ENCODE results near the gene VAV1.

The VAV1 gene

DNA sequence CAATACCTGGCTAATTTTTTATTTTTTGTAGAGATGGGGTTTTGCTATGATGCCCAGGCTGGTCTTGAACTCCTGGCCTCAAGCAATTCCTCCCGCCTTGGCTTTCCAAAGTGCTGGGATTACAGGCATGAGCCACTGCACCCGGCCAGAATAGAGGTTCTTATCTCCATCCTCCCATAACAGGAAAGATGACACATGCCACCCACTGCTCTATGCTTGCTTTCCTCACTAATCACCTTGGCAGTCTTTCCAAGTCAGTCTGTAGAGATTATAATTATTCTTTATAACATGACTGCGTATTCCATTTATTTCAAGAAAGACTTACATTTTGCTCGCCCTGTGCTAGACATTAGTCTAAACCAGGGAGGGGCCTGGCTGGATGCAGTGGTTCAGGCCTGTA lies 6.7 kb downstream of the VAV1 start:
- no peak overlapping the region for H3K4ac ChIP-seq (ENCODE audit: low read length)
- no peak overlapping the region for H3K18ac ChIP-seq (ENCODE audit: low read length)
- DNase-seq (ENCODE audit: low spot score) = no peak
- H3K79me1 ChIP-seq (ENCODE audit: low read depth, low read length) = no peaks in the 10 kb centered on the region
- H2AK5ac ChIP-seq (ENCODE audit: low read depth, low read length) = no peak overlapping the region
- no peak overlapping the region for H3K23ac ChIP-seq (ENCODE audit: low read depth, low read length, poor library complexity)
- H3K4me2 ChIP-seq (ENCODE audit: insufficient read depth, low read length, poor library complexity, severe bottlenecking) = no peak overlapping the region
- no peak overlapping the region for H3K9ac ChIP-seq (ENCODE audit: low read depth, low read length, poor library complexity)
- H3K14ac ChIP-seq (ENCODE audit: low read length) = no peak overlapping the region
- no peaks in the 10 kb centered on the region for H3K27me3 ChIP-seq (ENCODE audit: control insufficient read depth in 3 of 3, insufficient read depth in 3 of 3, low read depth in 1 of 3, low read length in 3 of 3)
- H3K9me3 ChIP-seq (replicated peaks in 1 of 2; ENCODE audit: control insufficient read depth in 2 of 2, insufficient read depth in 1 of 2, low read depth in 1 of 2, low read length in 2 of 2) = no peaks in the 10 kb centered on the region
- H2BK5ac ChIP-seq (ENCODE audit: low read length) = no peak overlapping the region
- no peaks in the 10 kb centered on the region for H3K4me1 ChIP-seq (ENCODE audit: control insufficient read depth in 2 of 2, insufficient read depth in 1 of 2, low read depth in 1 of 2, low read length in 2 of 2)
- no peak overlapping the region for H2AFZ ChIP-seq (ENCODE audit: low read length)
- no peak overlapping the region for H2BK12ac ChIP-seq (ENCODE audit: low read length)
- WGBS, 2 donors (ENCODE audit: extremely low coverage in 2 of 2, insufficient read length in 2 of 2, insufficient replicate concordance in 1 of 2) = no CpG with 5 or more reads among the region's 4 CpGs
- no peak overlapping the region for H3K27ac ChIP-seq (replicated peaks; ENCODE audit: low read length)
- no peak overlapping the region for H2BK120ac ChIP-seq (ENCODE audit: low read depth, low read length)
- H4K91ac ChIP-seq (ENCODE audit: low read depth, low read length, poor library complexity) = no peak overlapping the region
- no peak overlapping the region for H3K4me3 ChIP-seq (ENCODE audit: low read length in 2 of 2)
- no peak overlapping the region for H4K8ac ChIP-seq (ENCODE audit: low read depth, low read length)
- no peaks in the 10 kb centered on the region for H3K36me3 ChIP-seq (replicated peaks in 1 of 2; ENCODE audit: control insufficient read depth in 2 of 2, insufficient read depth in 2 of 2, low read length in 2 of 2)
- no peak overlapping the region for H2BK15ac ChIP-seq (ENCODE audit: low read length)

DNA sequence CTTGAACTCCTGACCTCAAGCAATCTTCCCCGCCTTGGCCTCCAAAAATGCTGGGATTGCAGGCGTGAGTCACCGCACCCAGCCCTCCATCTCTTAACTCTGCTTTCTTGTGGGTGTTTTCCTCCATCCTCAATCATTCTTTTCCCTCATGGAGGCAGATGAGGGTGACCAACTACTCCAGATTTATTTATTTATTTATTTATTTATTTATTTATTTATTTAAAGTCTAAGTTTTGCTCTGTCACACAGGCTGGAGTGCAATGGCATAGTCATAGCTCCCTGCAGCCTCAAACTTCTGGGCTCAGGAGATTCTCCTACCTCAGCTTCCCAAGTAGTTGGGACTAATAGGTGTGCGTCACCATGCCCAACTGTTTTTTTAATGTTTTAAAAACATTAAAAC lies 14.9 kb downstream of the VAV1 start:
- WGBS, 2 donors (ENCODE audit: extremely low coverage in 2 of 2, insufficient read length in 2 of 2, insufficient replicate concordance in 1 of 2) = no CpG with 5 or more reads among the region's 4 CpGs
- no peak overlapping the region for H2AFZ ChIP-seq (ENCODE audit: low read length)

GRCh38 chr19:6788896-6789295 lies 16.4 kb downstream of the VAV1 start:
- Histone ChIP-seq H3K4me1 (ENCODE audit: control insufficient read depth in 2 of 2, insufficient read depth in 1 of 2, low read depth in 1 of 2, low read length in 2 of 2) (no peaks in the 10 kb centered on the region), H2BK5ac (ENCODE audit: low read length) (no peak overlapping the region)
- WGBS, 2 donors (ENCODE audit: extremely low coverage in 2 of 2, insufficient read length in 2 of 2, insufficient replicate concordance in 1 of 2) = no CpG with 5 or more reads among the region's 4 CpGs

More for the DNA sequence above, 14.9 kb downstream of the VAV1 start:
- Histone ChIP-seq H3K27me3 (ENCODE audit: control insufficient read depth in 3 of 3, insufficient read depth in 3 of 3, low read depth in 1 of 3, low read length in 3 of 3) (no peaks in the 10 kb centered on the region), H3K14ac (ENCODE audit: low read length) (no peak overlapping the region), H3K27ac (replicated peaks; ENCODE audit: low read length) (no peak overlapping the region), H3K4me3 (ENCODE audit: low read length in 2 of 2) (no peak overlapping the region), H2BK5ac (ENCODE audit: low read length) (no peak overlapping the region), H2BK12ac (ENCODE audit: low read length) (no peak overlapping the region), H3K79me1 (ENCODE audit: low read depth, low read length) (no peaks in the 10 kb centered on the region), H3K4me2 (ENCODE audit: insufficient read depth, low read length, poor library complexity, severe bottlenecking) (no peak overlapping the region), H3K4ac (ENCODE audit: low read length) (no peak overlapping the region), H2AK5ac (ENCODE audit: low read depth, low read length) (no peak overlapping the region), H4K91ac (ENCODE audit: low read depth, low read length, poor library complexity) (no peak overlapping the region), H3K18ac (ENCODE audit: low read length) (no peak overlapping the region), H2BK15ac (ENCODE audit: low read length) (no peak overlapping the region), H3K23ac (ENCODE audit: low read depth, low read length, poor library complexity) (no peak overlapping the region), H4K8ac (ENCODE audit: low read depth, low read length) (no peak overlapping the region), H3K9me3 (replicated peaks in 1 of 2; ENCODE audit: control insufficient read depth in 2 of 2, insufficient read depth in 1 of 2, low read depth in 1 of 2, low read length in 2 of 2) (peaks cover 4 to 8% of the 10 kb centered on the region in 2 donors), H3K9ac (ENCODE audit: low read depth, low read length, poor library complexity) (no peak overlapping the region), H2BK120ac (ENCODE audit: low read depth, low read length) (no peak overlapping the region), H3K36me3 (replicated peaks in 1 of 2; ENCODE audit: control insufficient read depth in 2 of 2, insufficient read depth in 2 of 2, low read length in 2 of 2) (no peaks in the 10 kb centered on the region), H3K4me1 (ENCODE audit: control insufficient read depth in 2 of 2, insufficient read depth in 1 of 2, low read depth in 1 of 2, low read length in 2 of 2) (no peaks in the 10 kb centered on the region)
- no peak for DNase-seq (ENCODE audit: low spot score)

DNA sequence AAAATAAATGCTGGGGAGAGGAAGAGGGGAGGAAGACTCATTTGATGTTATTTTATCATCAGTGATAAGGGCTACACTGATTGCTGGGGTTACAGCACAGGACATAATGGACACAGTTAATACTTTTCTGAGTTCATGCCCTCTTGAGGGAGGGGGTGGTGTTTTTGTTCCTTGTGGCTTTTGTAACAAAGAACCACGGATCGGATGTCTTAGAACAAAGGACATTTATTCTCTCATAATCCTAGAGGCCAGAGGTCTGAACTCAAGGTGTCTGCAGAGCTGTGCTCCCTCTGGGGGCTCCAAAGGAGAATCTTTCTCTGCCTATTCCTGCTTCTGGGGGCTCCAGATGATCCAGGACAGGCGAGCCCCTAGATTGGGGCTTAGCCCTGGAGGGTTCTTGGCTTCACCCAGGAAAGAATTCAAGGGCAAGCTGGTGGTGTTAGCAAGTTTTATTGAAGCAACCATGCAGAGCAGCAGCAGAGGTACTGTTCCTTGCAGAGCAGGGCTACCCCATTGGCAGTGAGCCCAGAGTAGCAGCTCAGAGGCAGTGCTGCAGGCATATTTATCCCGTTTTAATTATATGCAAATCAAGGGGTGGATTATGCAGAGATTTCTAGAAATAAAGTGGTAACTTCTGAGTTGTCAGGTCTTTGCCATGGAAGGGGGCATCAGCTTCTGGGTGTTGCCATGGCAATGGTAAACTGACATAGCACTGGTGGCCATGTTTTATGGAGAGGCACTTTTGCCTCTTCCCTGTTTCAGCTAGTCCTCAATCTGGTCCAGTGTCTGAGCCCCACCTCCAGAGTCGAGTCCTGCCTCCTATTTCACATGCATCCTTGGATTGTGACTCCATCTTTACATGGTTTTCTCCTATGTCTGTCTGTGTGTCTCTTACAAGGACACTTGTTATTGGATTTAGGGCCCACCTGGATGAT lies 18.0 kb downstream of the VAV1 start:
- Histone ChIP-seq H2AFZ (ENCODE audit: low read length) (no peak overlapping the region), H3K4me1 (ENCODE audit: control insufficient read depth in 2 of 2, insufficient read depth in 1 of 2, low read depth in 1 of 2, low read length in 2 of 2) (no peaks in the 10 kb centered on the region), H3K79me1 (ENCODE audit: low read depth, low read length) (peaks cover 1% of the 10 kb centered on the region), H3K27me3 (ENCODE audit: control insufficient read depth in 3 of 3, insufficient read depth in 3 of 3, low read depth in 1 of 3, low read length in 3 of 3) (no peaks in the 10 kb centered on the region), H3K4ac (ENCODE audit: low read length) (no peak overlapping the region), H3K36me3 (replicated peaks in 1 of 2; ENCODE audit: control insufficient read depth in 2 of 2, insufficient read depth in 2 of 2, low read length in 2 of 2) (no peaks in the 10 kb centered on the region), H2BK12ac (ENCODE audit: low read length) (no peak overlapping the region), H4K8ac (ENCODE audit: low read depth, low read length) (no peak overlapping the region), H3K27ac (replicated peaks; ENCODE audit: low read length) (no peak overlapping the region), H3K18ac (ENCODE audit: low read length) (no peak overlapping the region), H2BK15ac (ENCODE audit: low read length) (no peak overlapping the region), H2BK5ac (ENCODE audit: low read length) (no peak overlapping the region), H4K91ac (ENCODE audit: low read depth, low read length, poor library complexity) (no peak overlapping the region), H3K9ac (ENCODE audit: low read depth, low read length, poor library complexity) (no peak overlapping the region), H2BK120ac (ENCODE audit: low read depth, low read length) (no peak overlapping the region), H3K14ac (ENCODE audit: low read length) (no peak overlapping the region), H2AK5ac (ENCODE audit: low read depth, low read length) (no peak overlapping the region), H3K4me3 (ENCODE audit: low read length in 2 of 2) (no peak overlapping the region), H3K4me2 (ENCODE audit: insufficient read depth, low read length, poor library complexity, severe bottlenecking) (no peak overlapping the region), H3K23ac (ENCODE audit: low read depth, low read length, poor library complexity) (no peak overlapping the region), H3K9me3 (replicated peaks in 1 of 2; ENCODE audit: control insufficient read depth in 2 of 2, insufficient read depth in 1 of 2, low read depth in 1 of 2, low read length in 2 of 2) (peaks cover 8 to 11% of the 10 kb centered on the region in 2 donors)
- no peak for DNase-seq (ENCODE audit: low spot score)
- no CpG with 5 or more reads among the region's 5 CpGs for WGBS, 2 donors (ENCODE audit: extremely low coverage in 2 of 2, insufficient read length in 2 of 2, insufficient replicate concordance in 1 of 2)

More at GRCh38 chr19:6788896-6789295, 16.4 kb downstream of the VAV1 start:
- H3K23ac ChIP-seq (ENCODE audit: low read depth, low read length, poor library complexity) = no peak overlapping the region
- no peak overlapping the region for H4K8ac ChIP-seq (ENCODE audit: low read depth, low read length)
- no peak overlapping the region for H3K4me3 ChIP-seq (ENCODE audit: low read length in 2 of 2)
- H2BK120ac ChIP-seq (ENCODE audit: low read depth, low read length) = no peak overlapping the region
- H3K27me3 ChIP-seq (ENCODE audit: control insufficient read depth in 3 of 3, insufficient read depth in 3 of 3, low read depth in 1 of 3, low read length in 3 of 3) = no peaks in the 10 kb centered on the region
- H3K9me3 ChIP-seq (replicated peaks in 1 of 2; ENCODE audit: control insufficient read depth in 2 of 2, insufficient read depth in 1 of 2, low read depth in 1 of 2, low read length in 2 of 2) = peaks cover 6 to 8% of the 10 kb centered on the region in 2 donors
- H3K36me3 ChIP-seq (replicated peaks in 1 of 2; ENCODE audit: control insufficient read depth in 2 of 2, insufficient read depth in 2 of 2, low read length in 2 of 2) = no peaks in the 10 kb centered on the region
- no peak overlapping the region for H2AK5ac ChIP-seq (ENCODE audit: low read depth, low read length)
- no peak overlapping the region for H2BK15ac ChIP-seq (ENCODE audit: low read length)
- no peak overlapping the region for H3K27ac ChIP-seq (replicated peaks; ENCODE audit: low read length)
- H3K79me1 ChIP-seq (ENCODE audit: low read depth, low read length) = peaks cover 1% of the 10 kb centered on the region
- no peak overlapping the region for H2AFZ ChIP-seq (ENCODE audit: low read length)
- no peak for DNase-seq (ENCODE audit: low spot score)
- no peak overlapping the region for H3K18ac ChIP-seq (ENCODE audit: low read length)
- no peak overlapping the region for H3K4ac ChIP-seq (ENCODE audit: low read length)
- no peak overlapping the region for H4K91ac ChIP-seq (ENCODE audit: low read depth, low read length, poor library complexity)
- H2BK12ac ChIP-seq (ENCODE audit: low read length) = no peak overlapping the region
- H3K14ac ChIP-seq (ENCODE audit: low read length) = no peak overlapping the region
- no peak overlapping the region for H3K4me2 ChIP-seq (ENCODE audit: insufficient read depth, low read length, poor library complexity, severe bottlenecking)
- no peak overlapping the region for H3K9ac ChIP-seq (ENCODE audit: low read depth, low read length, poor library complexity)

Measured in neuronal stem cell (in vitro differentiated cells).